NCI-H1436 (cell line): Measurements from ENCODE around the gene ITPR1.
A peak's percentile ranks its signal among the peaks of the same experiment; 100 is the strongest.
"Not testable (repeated sequence)": the region's sequence is repeated elsewhere in the genome, so short reads cannot be mapped to it uniquely, and the experiment has no call there.

Experiments used
- DNase-seq: peaks from one replicate; lab custom pipeline; 2025; lab: John Stamatoyannopoulos, UW

The ITPR1 gene

GRCh38 chr3:4493014-4493940 lies at the start of gene ITPR1:
ITPR1 (plus strand) TSS chr3:4493348; CDS start chr3:4516492, 23,144 bp downstream.
- DNase-seq = peak; percentile 58

DNA sequence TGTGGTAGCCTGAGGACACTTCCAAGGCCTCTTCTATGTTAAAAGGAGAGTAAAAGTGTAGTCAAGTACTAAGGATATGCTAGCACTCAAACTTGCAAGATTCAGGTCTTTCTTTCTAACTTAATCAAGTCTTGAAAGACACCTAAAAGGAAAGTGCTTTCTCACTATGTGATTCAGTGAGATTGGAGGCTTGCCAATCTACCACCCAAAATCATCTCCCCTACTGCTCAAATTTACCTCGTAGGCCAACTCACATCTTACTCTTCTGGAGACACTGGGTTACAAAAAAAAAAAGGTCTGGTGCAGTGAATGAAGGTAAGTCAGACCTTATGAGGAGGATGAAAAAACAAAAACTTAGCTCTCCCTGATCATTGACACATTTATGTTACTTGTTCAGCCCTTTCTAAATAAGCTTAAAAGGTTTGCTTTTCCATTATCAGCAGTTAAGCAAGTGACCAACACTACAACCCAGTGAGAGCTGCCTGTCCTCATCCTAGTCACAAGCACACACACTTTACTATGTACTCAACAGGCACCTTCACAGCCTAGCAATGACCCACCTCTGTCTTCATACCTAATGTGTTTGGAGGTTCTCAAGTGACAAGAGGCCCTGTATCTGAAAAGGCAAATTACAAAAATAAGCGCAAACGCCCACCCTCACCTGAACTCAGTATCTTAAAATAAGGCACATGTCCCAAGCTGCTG lies 45.7 kb upstream of the ITPR1 start:
- no peak for DNase-seq

DNA sequence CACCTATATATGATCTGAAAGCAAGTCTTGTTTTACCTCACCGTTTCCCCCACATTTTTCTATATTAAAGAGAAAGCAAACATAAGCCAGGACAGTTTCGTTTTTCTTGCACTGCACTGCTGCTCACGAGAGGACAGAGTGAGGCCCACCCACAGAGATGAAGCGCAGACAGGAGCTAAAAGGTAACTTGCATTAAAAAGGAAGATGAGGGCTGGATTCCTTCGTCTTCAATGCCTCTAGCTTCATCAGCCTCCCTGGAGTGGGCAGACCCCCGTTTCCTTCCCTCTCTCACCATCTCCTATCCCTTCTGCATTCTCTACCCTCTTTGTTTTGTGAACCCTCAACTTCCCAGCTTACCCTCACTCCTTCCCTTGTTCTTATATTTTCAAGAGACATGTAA lies 45.0 kb upstream of the ITPR1 start:
- DNase-seq = no peak

DNA sequence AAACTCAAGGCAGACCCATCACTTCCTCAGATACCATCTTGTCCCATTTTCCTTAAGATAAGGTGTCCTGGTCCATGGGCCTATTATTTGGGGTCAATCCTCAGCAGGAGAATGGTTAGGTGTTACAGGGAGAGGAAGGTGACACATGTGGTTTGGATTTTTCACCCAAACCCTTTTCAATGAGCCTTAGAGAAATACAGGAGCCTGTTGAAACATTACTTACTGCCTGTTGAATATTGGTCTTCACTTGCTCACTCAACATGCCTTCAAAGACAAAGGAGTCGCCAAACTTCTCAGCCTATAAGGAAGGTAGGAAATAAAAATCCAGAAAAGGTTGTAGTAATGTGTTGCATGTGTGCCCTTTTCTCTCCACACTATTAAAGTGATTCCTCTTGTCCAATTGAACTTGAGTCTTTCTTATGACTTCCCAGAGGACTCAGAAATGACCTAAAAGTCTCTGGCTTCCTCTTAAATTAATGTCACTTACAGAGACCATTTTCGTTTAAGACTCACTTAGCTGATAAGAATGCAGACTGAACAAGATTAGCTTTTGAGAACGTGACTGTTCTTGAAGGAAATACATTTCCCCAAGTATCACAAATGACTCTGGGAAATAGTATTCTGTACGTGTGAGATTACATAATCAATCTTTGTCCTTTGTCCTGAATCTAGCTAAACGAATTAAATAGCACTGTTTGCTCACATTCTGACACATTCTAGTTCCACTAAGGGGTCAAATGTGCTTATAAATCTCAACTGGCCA lies 43.9 kb upstream of the ITPR1 start:
- DNase-seq = no peak

DNA sequence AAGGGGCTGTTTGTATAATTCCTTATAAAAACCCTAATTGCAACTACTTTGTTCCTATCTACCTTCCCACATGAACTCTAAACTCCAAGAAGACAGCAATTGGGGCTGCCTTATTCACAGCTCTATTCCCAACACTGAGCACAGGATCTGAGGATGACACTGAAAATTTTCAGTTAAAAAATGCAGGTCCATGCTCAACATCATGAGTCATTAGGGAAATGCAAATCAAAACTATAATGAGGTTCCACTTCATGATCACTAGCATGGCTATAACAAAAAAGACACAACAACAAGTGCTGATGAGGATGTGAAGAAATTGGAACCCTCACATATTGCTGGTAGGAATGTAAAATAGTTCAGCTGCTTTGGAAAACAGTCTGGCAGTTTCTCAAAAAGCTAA lies 39.0 kb upstream of the ITPR1 start:
- DNase-seq = no peak

GRCh38 chr3:4456780-4457179 lies 36.4 kb upstream of the ITPR1 start:
- not testable (repeated sequence) for DNase-seq

DNA sequence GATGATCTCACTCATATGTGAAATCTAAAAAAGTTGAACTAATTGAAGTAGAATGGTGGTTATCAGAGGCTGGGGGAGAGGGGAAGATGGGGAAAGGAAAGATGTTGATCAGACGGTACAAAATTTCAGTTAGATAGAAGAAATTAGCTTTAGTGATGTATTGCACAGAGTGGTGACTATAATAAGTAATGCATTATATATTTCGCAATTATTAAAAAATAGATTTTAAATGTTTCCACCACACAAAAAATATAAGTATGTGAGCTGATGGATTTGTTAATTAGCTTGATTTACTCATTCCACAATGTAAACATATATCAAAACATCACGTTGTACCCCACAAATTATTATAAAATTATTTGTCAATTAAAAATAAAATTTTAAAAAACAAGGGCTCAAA lies 34.2 kb upstream of the ITPR1 start:
- no peak for DNase-seq

DNA sequence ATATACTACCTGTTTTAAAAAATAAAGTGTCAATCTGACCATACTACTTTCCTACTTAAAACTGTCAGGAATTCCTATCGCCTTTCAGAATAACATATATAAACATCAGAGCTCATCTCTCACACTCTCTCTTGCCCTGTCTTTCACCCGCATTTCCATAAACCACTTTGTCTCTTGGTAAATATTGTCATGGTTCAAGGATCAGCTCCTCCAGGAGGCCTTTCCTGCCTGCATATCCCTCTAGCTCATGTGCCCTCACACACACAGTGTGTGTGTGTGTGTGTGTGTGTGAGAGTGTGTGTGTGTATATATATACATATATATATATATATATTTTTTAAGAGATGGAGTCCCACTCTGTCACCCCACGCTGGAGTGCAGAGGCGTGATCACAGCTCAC lies 32.8 kb upstream of the ITPR1 start:
- no peak for DNase-seq

DNA sequence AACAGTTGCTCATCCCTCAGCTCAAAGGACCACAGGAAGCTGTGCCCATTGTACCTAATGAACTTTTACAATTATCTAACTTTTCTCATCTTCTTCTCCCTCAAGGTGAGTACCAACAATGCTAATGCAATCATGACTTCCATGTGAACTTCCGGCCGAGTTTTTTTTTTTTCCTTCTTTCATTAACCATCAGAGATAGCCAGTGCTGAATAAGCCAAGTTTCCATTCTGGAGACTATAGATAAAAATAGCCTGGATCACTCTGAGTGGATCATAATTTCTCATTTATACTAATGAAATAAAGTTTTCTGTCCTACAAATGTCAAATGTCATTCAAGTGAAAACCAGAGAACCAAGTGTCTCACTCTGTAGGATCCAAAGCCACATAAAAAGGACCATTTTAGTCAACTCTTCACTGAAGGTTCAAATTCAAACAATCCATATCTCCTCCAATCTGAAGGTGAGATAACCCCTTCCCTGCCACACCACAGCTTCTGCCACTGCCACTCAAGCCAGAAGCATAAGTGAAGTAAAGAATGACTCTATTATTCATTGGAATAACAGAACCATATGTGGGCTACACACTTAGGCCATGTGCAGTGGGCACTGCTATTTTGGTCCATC lies 31.6 kb upstream of the ITPR1 start:
- DNase-seq = no peak

DNA sequence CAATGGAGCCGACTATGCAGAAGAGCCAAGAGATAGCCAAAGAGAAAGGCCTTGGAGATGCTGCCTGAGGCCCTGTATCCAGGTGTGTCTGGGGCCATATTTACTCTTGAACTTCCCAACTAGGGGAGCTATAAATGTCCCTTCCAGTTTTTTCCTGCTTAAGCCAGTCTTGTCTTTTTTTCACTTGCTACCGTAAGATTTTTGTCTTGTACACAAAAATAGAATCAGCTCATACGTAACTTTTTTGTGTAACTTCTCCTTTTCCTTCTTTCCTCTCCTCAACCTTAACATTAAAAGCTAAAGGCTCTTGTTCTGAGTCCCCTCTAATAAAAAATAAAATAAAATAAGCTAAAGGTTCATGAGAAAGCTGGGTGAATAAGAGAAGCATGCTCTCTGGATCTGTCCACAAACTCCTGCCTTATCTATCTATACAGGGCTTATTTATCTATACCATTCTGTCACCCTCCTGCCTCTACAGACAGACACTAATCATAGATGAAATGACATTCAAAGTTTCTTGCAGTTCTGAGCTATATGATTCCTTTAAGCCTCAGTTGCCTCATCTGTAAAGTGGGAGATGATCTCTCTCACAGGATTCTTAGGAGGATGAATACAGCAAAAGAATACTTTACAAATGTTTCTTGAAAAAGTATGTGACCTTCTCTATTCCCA lies 30.6 kb upstream of the ITPR1 start:
- DNase-seq = no peak

GRCh38 chr3:4464576-4464975 lies 28.6 kb upstream of the ITPR1 start:
- DNase-seq = no peak

GRCh38 chr3:4466741-4467521 lies 26.2 kb upstream of the ITPR1 start, which contains the start of gene SUMF1:
SUMF1 (minus strand) TSS chr3:4467269; CDS start chr3:4467245, 24 bp downstream.
- peak; percentile 27 for DNase-seq

DNA sequence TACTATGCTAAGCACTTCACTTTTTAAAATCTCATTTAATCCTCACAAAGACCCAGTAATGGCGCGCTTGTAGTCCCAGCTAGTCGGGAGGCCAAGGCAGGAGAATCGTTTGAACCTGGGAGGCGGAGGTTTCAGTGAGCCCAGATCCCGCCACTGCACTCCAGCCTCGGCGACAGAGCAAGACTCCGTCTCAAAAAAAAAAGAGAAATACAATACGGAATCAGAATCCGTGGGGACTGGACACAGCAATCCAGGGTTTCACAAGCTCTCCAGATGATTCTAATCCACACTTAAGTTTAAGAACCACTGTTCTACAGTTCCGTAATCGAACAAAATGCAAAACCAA lies 25.7 kb upstream of the ITPR1 start:
- DNase-seq = no peak

DNA sequence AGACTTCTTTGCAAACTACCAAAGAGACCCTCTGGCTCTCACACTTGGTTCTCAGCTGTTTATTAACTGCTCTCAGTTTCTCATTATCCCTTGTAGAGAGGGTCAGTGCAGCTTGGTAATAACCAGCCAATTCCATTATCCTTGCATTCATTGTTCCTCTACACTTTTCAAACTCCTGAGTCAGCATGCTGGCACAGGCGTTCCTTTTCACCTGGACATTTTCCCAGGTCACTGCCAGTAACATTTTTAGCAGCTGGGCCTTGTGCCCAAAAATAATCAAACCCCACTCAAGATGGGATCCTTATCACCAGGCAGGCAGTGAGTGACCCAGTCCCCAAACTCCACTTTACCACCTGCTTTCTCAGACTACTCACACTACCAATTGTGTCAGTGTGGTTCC lies 21.2 kb upstream of the ITPR1 start:
- DNase-seq = no peak

GRCh38 chr3:4472312-4472711 lies 20.8 kb upstream of the ITPR1 start:
- DNase-seq = no peak

DNA sequence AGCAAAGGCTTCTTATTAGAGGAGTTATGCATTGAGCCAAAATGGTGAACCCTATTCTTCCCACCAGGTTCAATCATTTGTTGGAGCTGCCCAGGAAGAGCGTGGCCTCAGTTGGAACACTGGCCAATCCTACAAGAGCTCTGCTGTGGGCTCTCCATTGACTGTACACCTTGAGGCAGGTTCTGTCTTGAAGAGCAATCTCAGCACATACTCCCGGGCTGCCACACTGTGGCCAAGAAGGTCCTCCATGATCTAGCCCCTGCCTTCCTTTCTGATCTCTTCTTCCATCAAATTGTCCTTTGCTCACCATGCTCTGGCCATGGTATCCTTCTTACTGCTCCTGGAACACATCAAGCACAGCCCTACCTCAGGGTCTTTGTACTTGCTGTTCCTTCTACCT lies 20.4 kb upstream of the ITPR1 start:
- DNase-seq = no peak

DNA sequence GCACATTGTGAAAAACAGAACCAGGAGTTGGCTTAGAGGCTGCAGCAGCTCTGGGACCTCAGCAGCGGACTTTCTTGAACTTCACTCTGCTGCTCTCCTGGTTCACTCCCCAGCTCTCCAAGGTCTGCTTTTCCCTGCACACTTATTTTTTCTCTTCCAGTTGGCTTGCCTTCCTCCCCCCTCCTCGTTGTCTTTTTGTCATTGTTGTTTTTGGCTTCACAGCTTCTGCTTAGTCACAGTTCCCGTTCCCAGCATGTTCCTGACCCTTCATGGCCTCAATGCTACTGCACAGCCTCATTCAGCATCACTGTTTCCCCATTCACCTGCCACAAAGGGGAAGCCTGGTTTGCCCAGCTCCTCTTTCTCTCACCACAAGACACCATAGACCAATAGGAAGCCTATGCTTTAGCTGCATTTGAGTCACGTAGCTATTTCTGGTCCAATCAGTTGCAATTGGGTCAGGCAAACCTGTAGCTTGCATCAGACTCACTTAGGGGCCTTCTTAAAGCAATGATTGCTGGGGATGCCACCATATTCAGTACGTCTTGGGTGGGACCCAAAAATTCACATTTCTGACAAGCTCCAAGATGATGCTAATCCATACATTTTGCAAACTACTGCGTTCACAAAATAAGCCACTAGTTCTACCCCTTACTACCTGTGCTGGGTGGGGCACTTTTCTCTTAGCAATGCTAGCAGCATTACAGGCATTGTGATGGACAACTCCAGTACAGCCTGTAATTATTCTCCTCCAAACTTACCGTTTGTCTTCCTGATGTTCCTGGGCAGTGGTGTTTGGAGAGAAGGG lies 18.3 kb upstream of the ITPR1 start:
- no peak for DNase-seq

GRCh38 chr3:4475804-4476203 lies 17.3 kb upstream of the ITPR1 start:
- DNase-seq = no peak

GRCh38 chr3:4476496-4476895 lies 16.7 kb upstream of the ITPR1 start:
- DNase-seq = no peak

DNA sequence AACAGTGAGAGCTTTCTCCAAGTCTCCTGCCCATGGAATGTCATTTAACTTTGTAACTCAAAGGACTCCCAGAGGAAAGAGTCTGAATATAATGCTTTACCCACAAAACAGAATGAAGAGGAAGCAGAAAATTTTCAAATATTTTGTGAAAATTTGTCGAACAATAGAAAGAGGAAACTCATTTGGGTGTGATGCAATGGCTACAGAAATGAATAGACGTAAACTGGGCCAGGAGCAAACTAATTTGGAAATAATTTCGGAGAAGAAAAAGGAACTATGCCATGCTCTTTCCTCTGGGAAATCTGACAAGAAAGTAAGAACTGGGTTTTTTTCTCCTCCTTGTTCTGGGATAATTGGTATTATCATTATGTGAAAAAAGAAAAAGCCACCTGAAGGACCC lies 14.9 kb upstream of the ITPR1 start:
- DNase-seq = no peak
